HS-27A (cell line): Measurements from ENCODE around the gene PHACTR1.
"Not testable (repeated sequence)": the region's sequence is repeated elsewhere in the genome, so short reads cannot be mapped to it uniquely, and the experiment has no call there.

Experiments
- DNase-seq: peaks from one replicate; pipeline ENCODE4 v3.0.0-alpha.2; 2012; ENCODE audit warnings: low read depth, missing footprints

PHACTR1 gene

GRCh38 chr6:13314806-13315205 is 598.2 kb downstream of the PHACTR1 start:
- DNase-seq: no peak

DNA sequence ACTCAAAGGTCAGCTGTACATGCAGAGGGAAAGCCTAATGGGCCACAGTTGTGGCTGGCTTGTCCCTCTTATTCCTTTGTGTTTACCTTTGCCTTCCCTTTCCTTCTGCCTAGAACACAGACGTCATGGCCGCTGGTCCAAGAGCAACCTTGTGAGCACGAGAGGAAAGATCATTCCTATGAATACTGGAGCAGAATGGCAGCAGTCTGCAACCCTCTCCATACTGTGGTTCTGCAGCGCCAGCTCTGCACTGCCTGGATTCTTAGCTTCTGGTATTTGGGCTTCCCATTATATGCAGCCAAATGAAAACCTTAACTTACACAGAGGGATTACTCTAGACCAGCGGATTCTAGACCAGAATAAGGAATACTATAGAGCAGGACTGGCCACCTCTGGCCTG is 599.3 kb downstream of the PHACTR1 start:
- DNase-seq: no peak

DNA sequence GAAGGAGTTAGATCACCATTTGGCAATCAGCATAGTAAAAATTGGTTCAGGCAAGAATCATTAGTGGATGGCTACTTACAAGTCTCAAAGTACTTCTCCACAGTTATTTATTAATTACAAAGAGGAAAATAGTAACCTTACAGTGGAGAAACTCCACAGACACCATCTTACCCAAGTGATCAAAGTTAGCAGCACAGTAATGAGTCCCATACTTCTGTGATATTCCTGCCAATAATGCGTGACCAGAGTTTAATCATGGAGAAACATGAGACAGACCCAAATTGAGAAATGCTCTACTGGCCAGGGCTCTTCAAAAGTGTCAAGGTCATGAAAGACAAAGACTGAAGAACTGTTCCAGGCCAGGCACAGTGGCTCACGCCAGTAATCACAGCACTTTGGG is 602.3 kb downstream of the PHACTR1 start:
- DNase-seq: no peak

DNA sequence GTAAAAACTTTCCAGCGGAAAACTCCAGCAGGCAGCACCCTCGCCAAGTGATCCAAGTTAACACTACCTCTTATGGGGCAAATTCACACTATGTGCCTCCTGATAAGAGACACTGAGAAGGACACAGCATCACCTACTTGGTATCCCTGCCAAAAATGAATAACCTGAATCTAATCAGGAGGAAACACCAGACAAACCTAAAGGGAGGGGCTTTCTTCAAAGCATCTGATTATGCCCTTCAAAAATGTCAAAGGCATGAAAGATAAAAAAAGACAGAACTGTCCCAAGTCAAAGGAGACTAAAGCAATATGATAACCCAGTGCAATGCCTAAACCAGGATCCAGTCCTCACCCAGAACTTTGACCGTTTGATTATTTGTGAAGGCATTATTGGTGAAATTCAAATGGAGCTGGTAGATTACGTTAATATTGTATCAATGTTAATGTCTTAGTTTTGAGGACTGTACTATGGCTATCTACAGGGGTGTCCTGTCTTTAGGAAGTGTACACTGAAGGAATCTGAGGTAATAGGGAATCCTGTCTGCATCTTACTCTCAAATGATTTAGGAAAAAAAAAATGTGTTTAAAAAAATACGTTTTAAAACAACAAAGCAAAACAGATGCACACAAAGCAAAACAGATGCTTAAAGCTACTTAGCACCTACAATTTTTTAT is 603.5 kb downstream of the PHACTR1 start:
- no peak for DNase-seq

DNA sequence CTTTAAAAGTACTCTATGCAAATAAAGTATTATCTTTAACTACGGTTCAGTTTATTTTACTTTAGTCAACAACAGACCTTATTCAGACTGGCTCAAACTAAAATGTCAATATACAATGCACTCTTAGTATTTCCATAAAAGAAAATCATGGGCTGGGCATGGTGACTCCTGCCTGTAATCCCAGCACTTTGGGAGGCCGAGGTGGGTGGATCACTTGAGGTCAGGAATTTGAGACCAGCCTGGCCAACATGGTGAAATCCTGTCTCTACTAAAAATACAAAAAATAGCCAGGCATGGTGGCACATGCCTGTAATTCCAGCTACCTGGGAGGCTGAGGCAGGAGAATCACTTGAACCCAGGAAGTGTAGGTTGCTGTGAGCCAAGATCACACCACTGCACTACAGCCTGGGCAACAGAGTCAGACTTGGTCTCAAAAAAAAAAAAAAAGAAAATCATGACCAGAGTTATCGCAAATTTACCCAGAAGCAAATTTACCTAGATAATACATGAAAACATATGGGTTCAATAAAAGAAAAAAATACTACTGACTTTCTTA is 609.5 kb downstream of the PHACTR1 start:
- not testable (repeated sequence) for DNase-seq

GRCh38 chr6:13327691-13328075 is 611.1 kb downstream of the PHACTR1 start:
- DNase-seq: no peak

- DNase-seq: peak; percentile 78
Observed at GRCh38 chr6:13328076-13328874, 611.7 kb downstream of the PHACTR1 start, which contains the start of gene TBC1D7. TSS of gene TBC1D7 (minus strand) at chr6:13328537. CDS start at chr6:13326898, 1,639 bp downstream.

DNA sequence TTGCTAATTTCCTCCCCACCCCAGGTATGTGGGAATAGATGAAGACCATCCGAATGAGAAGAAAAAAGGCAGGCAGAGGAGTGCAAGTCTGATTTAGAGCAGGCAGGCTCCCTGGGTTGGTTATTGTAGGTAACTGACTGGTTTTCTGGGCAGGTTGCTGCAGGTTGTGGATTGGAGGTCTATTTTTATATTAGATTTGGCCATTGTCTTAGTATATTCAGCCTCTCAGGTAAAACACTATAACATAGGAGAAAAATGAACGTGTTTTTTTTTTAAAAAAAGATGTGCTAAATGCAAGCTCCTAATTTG is 612.3 kb downstream of the PHACTR1 start:
- DNase-seq: no peak

DNA sequence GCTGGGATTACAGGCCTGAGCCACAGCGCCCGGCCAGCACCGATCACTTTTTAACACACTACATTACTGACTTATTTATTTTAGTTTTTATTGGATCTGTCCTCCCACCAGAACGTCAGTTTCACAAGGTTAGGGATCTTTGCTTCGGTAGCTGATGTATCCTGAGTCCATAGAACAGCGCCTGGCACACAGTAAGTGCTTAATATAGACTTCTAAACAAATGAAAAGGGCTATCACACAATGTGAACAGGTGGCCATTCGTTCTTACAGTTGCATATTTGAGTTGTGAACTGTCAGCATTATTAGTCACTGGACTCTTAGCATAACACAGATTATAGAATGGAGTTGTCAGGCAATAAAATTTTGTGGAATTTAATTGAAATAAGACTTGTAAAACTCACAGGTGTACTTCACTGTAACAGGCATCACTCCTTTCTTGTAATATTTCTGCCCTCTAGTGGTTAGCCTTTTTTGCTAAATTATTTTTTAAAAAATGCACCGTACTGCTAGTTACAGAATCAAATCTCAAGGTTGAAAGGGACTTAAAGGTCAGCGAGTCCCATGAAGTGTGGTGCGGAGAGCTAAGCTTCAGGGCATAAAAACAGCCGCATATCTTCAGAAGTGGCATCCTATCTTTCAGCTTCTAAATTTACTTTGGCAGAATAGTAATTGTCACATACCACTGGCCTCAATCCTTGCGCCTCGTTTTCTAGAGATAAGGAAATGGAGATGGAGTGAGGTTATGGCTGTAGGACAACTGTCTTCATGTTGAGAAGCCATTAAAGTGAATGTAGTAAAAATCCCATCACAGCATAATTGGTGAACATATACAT is 615.2 kb downstream of the PHACTR1 start:
- peak; percentile 4 for DNase-seq

DNA sequence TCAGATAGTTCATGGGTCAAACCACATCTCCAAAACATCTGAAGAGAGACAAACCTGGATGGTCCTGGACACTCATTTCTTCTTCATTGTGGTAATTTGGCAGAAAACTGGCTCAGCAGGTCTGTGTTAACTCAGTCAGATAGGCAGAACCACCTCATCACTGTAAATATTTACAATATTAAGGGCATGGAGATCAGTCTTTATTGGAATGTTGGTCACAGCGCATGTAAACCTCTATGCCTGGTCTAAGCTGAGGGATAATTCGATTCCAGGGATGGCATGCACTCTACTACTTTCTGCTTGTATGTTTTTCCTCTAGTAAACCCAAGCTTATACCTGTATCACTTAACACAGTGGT is 615.8 kb downstream of the PHACTR1 start:
- DNase-seq: no peak

DNA sequence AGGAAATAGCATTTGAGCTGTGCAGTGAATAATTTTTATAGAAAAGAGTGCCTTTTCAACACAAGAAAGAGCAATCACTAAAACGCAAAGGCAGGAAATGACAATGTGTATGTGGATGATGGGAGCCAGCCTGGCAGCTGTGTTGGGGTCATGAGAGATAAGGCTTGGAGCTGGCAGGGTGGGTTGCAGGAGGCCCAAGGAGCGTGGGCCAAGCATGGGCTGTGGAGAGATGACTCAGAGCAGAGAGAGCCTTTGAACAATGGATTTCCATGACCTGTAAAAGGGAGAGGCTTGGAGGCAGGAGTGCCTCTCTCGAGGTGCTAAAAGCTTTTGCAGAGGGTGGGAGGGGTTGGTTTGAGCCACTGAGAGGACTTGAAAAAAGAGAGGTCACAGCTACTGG is 618.4 kb downstream of the PHACTR1 start:
- DNase-seq: no peak

- peak; percentile 66 for DNase-seq
Observed at GRCh38 chr6:13336553-13336952, 620.0 kb downstream of the PHACTR1 start.

- DNase-seq: no peak
Observed at GRCh38 chr6:13338038-13338437, 621.5 kb downstream of the PHACTR1 start.
